Measurements from ENCODE around the gene SFTPD. TPM values are rescaled to one million over a fixed set of nuclear protein-coding genes. Genes with fewer than 3 reads are reported as not detected.

SFTPD gene
- polyA plus RNA-seq, 1 of the 3 experiments (the other 2 are of a cell fraction): 0.03 TPM

GRCh38 chr10:79983286-79983909 lies 34.5 kb upstream of the SFTPD start:
- Histone ChIP-seq H3K27ac (ENCODE audit: low read depth in 2 of 2, low read length in 1 of 2) (no peak overlapping the region), H3K9ac (no peak overlapping the region), H3K4me3 (ENCODE audit: low read depth in 2 of 2, low read length in 1 of 2) (no peak overlapping the region), H3K9me2 (no peaks in the 10 kb centered on the region), H3K9me3 (no peaks in the 10 kb centered on the region), H3K36me3 (replicated peaks in 1 of 2; ENCODE audit: control insufficient read depth in 1 of 2, insufficient read depth in 2 of 2, low read length in 1 of 2) (no peaks in the 10 kb centered on the region), H3K4me2 (no peak overlapping the region), H4K20me1 (ENCODE audit: insufficient read depth) (no peaks in the 10 kb centered on the region), H3K79me2 (ENCODE audit: insufficient read depth) (no peaks in the 10 kb centered on the region), H3K4me1 (ENCODE audit: control insufficient read depth in 1 of 2, insufficient read depth in 2 of 2, low read depth in 1 of 2, low read length in 1 of 2) (no peaks in the 10 kb centered on the region; a peak in 2 of 4 replicates), H3K27me3 (ENCODE audit: insufficient read depth) (peaks cover 8% of the 10 kb centered on the region; the same call in 1 of the 2 replicates), H3F3A (replicated peaks; ENCODE audit: insufficient read depth) (no peaks in the 10 kb centered on the region), H2AFZ (ENCODE audit: low read depth) (no peak overlapping the region)
- POLR2A ChIA-PET: no interaction called here
- CTCF ChIA-PET: no interaction called here
- TF ChIP-seq TAF1 (IDR thresholded peaks at IDR 0.05; ENCODE audit: borderline replicate concordance, low read depth, low read length) (no peak), SIN3A (IDR thresholded peaks at IDR 0.05; ENCODE audit: borderline replicate concordance, low read depth, low read length) (no peak), NFIC (IDR thresholded peaks at IDR 0.05; ENCODE audit: borderline replicate concordance) (no peak), YY1 (IDR thresholded peaks at IDR 0.05; ENCODE audit: low read depth) (no peak), NRF1 (IDR thresholded peaks at IDR 0.05; ENCODE audit: low read depth, low read length) (no peak), RCOR1 (IDR thresholded peaks at IDR 0.05; ENCODE audit: low read length) (no peak), FOSL2 (IDR thresholded peaks at IDR 0.05; ENCODE audit: borderline replicate concordance, low read depth) (no peak), MXI1 (IDR thresholded peaks at IDR 0.05; ENCODE audit: low read depth, low read length) (no peak), GABPA (IDR thresholded peaks at IDR 0.05; ENCODE audit: low read depth) (no peak), MEF2A (IDR thresholded peaks at IDR 0.05; ENCODE audit: borderline replicate concordance, low read depth) (no peak)
- WGBS (ENCODE audit: low lambda C conversion rate): 90% methylated on average over 27 of the region's 40 CpGs
- DNase-seq: no peak

GRCh38 chr10:79982861-79983260 lies 34.0 kb upstream of the SFTPD start:
- H3K4me2 ChIP-seq: no peak overlapping the region
- no peaks in the 10 kb centered on the region for H3K79me2 ChIP-seq (ENCODE audit: insufficient read depth)
- H3K4me3 ChIP-seq (ENCODE audit: low read depth in 2 of 2, low read length in 1 of 2): no peak overlapping the region
- H3K27ac ChIP-seq (ENCODE audit: low read depth in 2 of 2, low read length in 1 of 2): no peak overlapping the region
- H3K4me1 ChIP-seq (ENCODE audit: control insufficient read depth in 1 of 2, insufficient read depth in 2 of 2, low read depth in 1 of 2, low read length in 1 of 2): no peaks in the 10 kb centered on the region; a peak in 2 of 4 replicates
- H3K9ac ChIP-seq: no peak overlapping the region
- H3K9me3 ChIP-seq: no peaks in the 10 kb centered on the region
- no peak overlapping the region for H2AFZ ChIP-seq (ENCODE audit: low read depth)
- no peaks in the 10 kb centered on the region for H3F3A ChIP-seq (replicated peaks; ENCODE audit: insufficient read depth)
- POLR2A ChIA-PET: no interaction called here
- CTCF ChIA-PET: no interaction called here
- H4K20me1 ChIP-seq (ENCODE audit: insufficient read depth): no peaks in the 10 kb centered on the region
- WGBS (ENCODE audit: low lambda C conversion rate): 85% methylated on average over 11 of the region's 11 CpGs
- no peaks in the 10 kb centered on the region for H3K36me3 ChIP-seq (replicated peaks in 1 of 2; ENCODE audit: control insufficient read depth in 1 of 2, insufficient read depth in 2 of 2, low read length in 1 of 2)
- H3K27me3 ChIP-seq (ENCODE audit: insufficient read depth): peaks cover 8% of the 10 kb centered on the region; the same call in 1 of the 2 replicates
- DNase-seq: peak; percentile 26
- H3K9me2 ChIP-seq: no peaks in the 10 kb centered on the region
- TF ChIP-seq MXI1 (IDR thresholded peaks at IDR 0.05; ENCODE audit: low read depth, low read length) (no peak), IRF3 (IDR thresholded peaks at IDR 0.05; ENCODE audit: low read depth, low read length) (no peak), SIN3A (IDR thresholded peaks at IDR 0.05; ENCODE audit: borderline replicate concordance, low read depth, low read length) (no peak), TAF1 (IDR thresholded peaks at IDR 0.05; ENCODE audit: borderline replicate concordance, low read depth, low read length) (no peak), PBX3 (IDR thresholded peaks at IDR 0.05) (no peak), RAD21 (IDR thresholded peaks at IDR 0.05; ENCODE audit: low read length) (no peak), RCOR1 (IDR thresholded peaks at IDR 0.05; ENCODE audit: low read length) (no peak), REST (IDR thresholded peaks at IDR 0.05; ENCODE audit: low read depth, low read length) (no peak), FOXM1 (IDR thresholded peaks at IDR 0.05; ENCODE audit: low read depth) (no peak), TEAD4 (IDR thresholded peaks at IDR 0.05; ENCODE audit: borderline replicate concordance, insufficient read depth) (no peak), RFX5 (IDR thresholded peaks at IDR 0.05; ENCODE audit: low read length) (no peak), GABPA (IDR thresholded peaks at IDR 0.05; ENCODE audit: low read depth) (no peak), RXRA (IDR thresholded peaks at IDR 0.05; ENCODE audit: borderline replicate concordance, low read depth) (no peak), GATA2 (CRISPR knock-in tag; IDR thresholded peaks at IDR 0.05) (no peak), JUND (IDR thresholded peaks at IDR 0.05) (no peak), CTCF (IDR thresholded peaks at IDR 0.05) (no peak), NRF1 (IDR thresholded peaks at IDR 0.05; ENCODE audit: low read depth, low read length) (no peak)
